ENCODE data around the gene APOB.

Gene APOB

DNA sequence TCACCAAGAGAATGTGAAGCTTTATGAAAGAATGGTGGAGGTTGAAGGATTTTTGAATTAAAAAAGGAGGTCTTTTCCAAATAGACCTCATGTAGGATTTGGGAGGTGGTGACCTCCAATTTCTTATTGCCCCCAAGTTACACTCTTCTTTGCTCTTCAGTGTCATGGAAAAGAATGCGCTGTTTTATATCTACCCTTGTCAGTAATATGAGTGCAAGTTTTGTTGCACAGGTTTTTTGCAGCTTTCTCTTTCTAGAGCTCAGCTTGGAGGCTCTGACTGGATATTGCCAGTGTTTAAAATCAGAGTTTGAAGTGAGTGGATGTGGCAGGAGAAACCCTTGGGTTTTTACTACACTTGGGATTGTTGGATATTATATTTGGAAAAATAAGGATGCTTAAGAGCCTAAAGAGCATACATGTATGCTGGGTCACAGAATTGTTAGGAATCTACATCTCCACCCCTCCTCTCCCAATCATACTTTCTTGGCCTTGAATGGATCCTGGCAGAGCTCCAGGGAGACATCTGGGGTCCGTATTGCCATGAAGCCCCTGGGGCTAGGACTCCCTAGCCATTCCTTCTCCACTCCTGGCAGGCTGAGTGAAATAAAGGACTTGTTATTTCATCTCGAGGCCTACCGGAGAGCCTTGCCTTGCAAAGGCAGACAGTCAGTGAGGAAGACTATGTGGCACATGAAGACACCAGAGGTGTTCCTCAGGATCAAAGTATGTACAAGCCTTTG is 43.8 kb downstream of the APOB start:
- POLR2A ChIA-PET, result no interaction called here
- TF ChIP-seq, protein P1, sequence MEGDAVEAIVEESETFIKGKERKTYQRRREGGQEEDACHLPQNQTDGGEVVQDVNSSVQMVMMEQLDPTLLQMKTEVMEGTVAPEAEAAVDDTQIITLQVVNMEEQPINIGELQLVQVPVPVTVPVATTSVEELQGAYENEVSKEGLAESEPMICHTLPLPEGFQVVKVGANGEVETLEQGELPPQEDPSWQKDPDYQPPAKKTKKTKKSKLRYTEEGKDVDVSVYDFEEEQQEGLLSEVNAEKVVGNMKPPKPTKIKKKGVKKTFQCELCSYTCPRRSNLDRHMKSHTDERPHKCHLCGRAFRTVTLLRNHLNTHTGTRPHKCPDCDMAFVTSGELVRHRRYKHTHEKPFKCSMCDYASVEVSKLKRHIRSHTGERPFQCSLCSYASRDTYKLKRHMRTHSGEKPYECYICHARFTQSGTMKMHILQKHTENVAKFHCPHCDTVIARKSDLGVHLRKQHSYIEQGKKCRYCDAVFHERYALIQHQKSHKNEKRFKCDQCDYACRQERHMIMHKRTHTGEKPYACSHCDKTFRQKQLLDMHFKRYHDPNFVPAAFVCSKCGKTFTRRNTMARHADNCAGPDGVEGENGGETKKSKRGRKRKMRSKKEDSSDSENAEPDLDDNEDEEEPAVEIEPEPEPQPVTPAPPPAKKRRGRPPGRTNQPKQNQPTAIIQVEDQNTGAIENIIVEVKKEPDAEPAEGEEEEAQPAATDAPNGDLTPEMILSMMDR (IDR thresholded peaks at IDR 0.05; ENCODE audit: insufficient read depth, low read length, missing control alignments), result no peak
- no peak overlapping the region for H3K4me3 ChIP-seq (ENCODE audit: low read depth, low read length)
- DNase-seq (ENCODE audit: low read depth, low spot score), result no peak
- CTCF ChIA-PET, result no interaction called here

GRCh38 chr2:20998972-20999905 is 44.6 kb downstream of the APOB start:
- DNase-seq (ENCODE audit: low read depth, low spot score), result no peak
- CTCF ChIA-PET, result no interaction called here
- POLR2A ChIA-PET, result no interaction called here
- TF ChIP-seq, protein P1 (IDR thresholded peaks at IDR 0.05; ENCODE audit: insufficient read depth, low read length, missing control alignments), result no peak
- H3K4me3 ChIP-seq (ENCODE audit: low read depth, low read length), result no peak overlapping the region

- DNase-seq (ENCODE audit: low read depth, low spot score), result no peak
- H3K4me3 ChIP-seq (ENCODE audit: low read depth, low read length), result no peak overlapping the region
- CTCF ChIA-PET, result no interaction called here
- POLR2A ChIA-PET, result no interaction called here
- TF ChIP-seq, protein P1 (IDR thresholded peaks at IDR 0.05; ENCODE audit: insufficient read depth, low read length, missing control alignments), result no peak
These were observed 45.7 kb downstream of the APOB start for GRCh38 chr2:20997953-20998722.

- DNase-seq (ENCODE audit: low read depth, low spot score), result no peak
- TF ChIP-seq, protein P1 (IDR thresholded peaks at IDR 0.05; ENCODE audit: insufficient read depth, low read length, missing control alignments), result no peak
- no peak overlapping the region for H3K4me3 ChIP-seq (ENCODE audit: low read depth, low read length)
- ChIA-PET CTCF (no interaction called here), POLR2A (no interaction called here)
These were observed 49.7 kb downstream of the APOB start for GRCh38 chr2:20994130-20994529.

DNA sequence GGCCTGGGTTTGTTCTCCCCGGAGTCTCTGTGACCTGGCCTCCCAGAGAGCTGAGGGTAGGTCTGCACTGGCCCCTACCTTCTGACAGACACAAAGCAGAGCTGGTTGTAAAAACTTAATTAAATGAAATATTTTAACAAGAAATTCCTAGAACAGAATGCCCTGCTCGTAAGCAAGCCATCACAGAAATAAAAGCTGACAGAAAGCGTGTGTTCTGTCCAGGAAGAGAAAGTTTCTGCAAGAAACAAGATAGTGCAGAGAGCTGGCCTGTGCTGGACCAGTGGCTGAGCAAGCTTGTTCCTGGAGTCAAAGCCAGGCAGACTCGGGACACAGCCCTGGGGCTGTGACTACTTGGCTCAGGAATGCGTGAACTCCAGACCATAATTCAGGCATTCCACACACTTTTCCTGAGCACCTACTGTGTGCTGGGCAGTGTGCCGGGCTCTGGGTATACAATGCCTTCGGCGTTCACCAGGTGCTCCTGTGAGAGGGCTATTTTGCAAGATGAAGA is 51.6 kb downstream of the APOB start:
- no peak overlapping the region for H3K4me3 ChIP-seq (ENCODE audit: low read depth, low read length)
- ChIA-PET CTCF (no interaction called here), POLR2A (no interaction called here)
- no peak for DNase-seq (ENCODE audit: low read depth, low spot score)
- TF ChIP-seq, protein P1 (IDR thresholded peaks at IDR 0.05; ENCODE audit: insufficient read depth, low read length, missing control alignments), result no peak
